SK-N-SH (cell line): ENCODE measurements around the gene CA12. TPM values are rescaled to one million over a fixed set of nuclear protein-coding genes. Genes with fewer than 3 reads are reported as not detected.

Source experiments
- CTCF ChIA-PET: fragments of 300-600, 350-600 bp; formaldehyde crosslinking; extraction: SDS; loops from one replicate; lab custom pipeline; 2021; lab: Yijun Ruan, JAX
- POLR2A ChIA-PET: fragments of 350-600 bp; sonication (Branson Sonifier 250); formaldehyde crosslinking; extraction: SDS; loops from one replicate; lab custom pipeline; 2020; ENCODE audit warnings: antibody characterized with exemption, inconsistent platforms; lab: Yijun Ruan, JAX
- DNase-seq: peaks from one replicate; pipeline ENCODE4 v3.0.0; 2012
- H2AFZ ChIP-seq: fragments of 200-600 bp; sonication (generic); 2 replicates; pipeline ENCODE4 v1.8.1; 2016; ENCODE audit warnings: antibody characterized with exemption, mild to moderate bottlenecking, low read depth
- H3F3A ChIP-seq: fragments of 200-600 bp; sonication (generic); replicated peaks from 2 replicates; pipeline ENCODE3; 2016; ENCODE audit warnings: antibody characterized with exemption, mild to moderate bottlenecking; ENCODE audit not compliant: insufficient read depth
- H3K27ac ChIP-seq, 2 experiments: fragments of 200-500 bp in 1 of 2; fragments of 200-600 bp in 1 of 2; sonication (Bioruptor generic) in 1 of 2; sonication (generic), shearing (Covaris generic) in 1 of 2; 2 replicates each; pipeline versions ENCODE4 v1.5.1 to v1.6.1; 2014 to 2016; ENCODE audit warnings: low read depth in 2 of 2, inconsistent platforms in 1 of 2, low read length in 1 of 2, mild to moderate bottlenecking in 1 of 2, mixed read lengths in 1 of 2
- H3K27me3 ChIP-seq: fragments of 200-600 bp; sonication (generic), shearing (Covaris generic); 2 replicates; pipeline ENCODE4 v1.6.1; 2016; ENCODE audit warnings: mixed run types; ENCODE audit not compliant: insufficient read depth
- H3K36me3 ChIP-seq, 2 experiments: fragments of 200-500 bp in 1 of 2; fragments of 200-600 bp in 1 of 2; sonication (Bioruptor generic) in 1 of 2; sonication (generic) in 1 of 2; replicated peaks in 1 of 2; 2 replicates each; pipeline versions ENCODE3 to v1.5.1; 2014 to 2016; ENCODE audit warnings: low read length in 1 of 2, mild to moderate bottlenecking in 1 of 2; ENCODE audit not compliant: insufficient read depth in 2 of 2, control insufficient read depth in 1 of 2
- H3K4me1 ChIP-seq, 2 experiments: fragments of 200-500 bp in 1 of 2; fragments of 200-600 bp in 1 of 2; sonication (Bioruptor generic) in 1 of 2; sonication (generic), shearing (Covaris generic) in 1 of 2; 2 replicates each; pipeline versions ENCODE4 v1.5.1 to v1.6.1; 2014 to 2016; ENCODE audit warnings: low read depth in 1 of 2, low read length in 1 of 2, mixed run types in 1 of 2; ENCODE audit not compliant: insufficient read depth in 2 of 2, control insufficient read depth in 1 of 2
- H3K4me2 ChIP-seq: fragments of 200-600 bp; sonication (generic), shearing (Covaris generic); 2 replicates; pipeline ENCODE4 v1.6.1; 2017; ENCODE audit warnings: mixed run types
- H3K4me3 ChIP-seq, 2 experiments: fragments of 200-500 bp in 1 of 2; fragments of 200-600 bp in 1 of 2; sonication (Bioruptor generic) in 1 of 2; sonication (generic), shearing (Covaris generic) in 1 of 2; 2 replicates each; pipeline versions ENCODE4 v1.5.1 to v1.8.1; 2014 to 2016; ENCODE audit warnings: low read depth in 2 of 2, inconsistent platforms in 1 of 2, low read length in 1 of 2, mild to moderate bottlenecking in 1 of 2, mixed read lengths in 1 of 2, moderate library complexity in 1 of 2
- H3K79me2 ChIP-seq: fragments of 200-600 bp; sonication (generic); 2 replicates; pipeline ENCODE4 v1.8.1; 2017; ENCODE audit warnings: mild to moderate bottlenecking; ENCODE audit not compliant: insufficient read depth
- H3K9ac ChIP-seq: fragments of 200-600 bp; sonication (generic); 2 replicates; pipeline ENCODE4 v1.6.1; 2017; ENCODE audit warnings: mixed run types
- H3K9me2 ChIP-seq: fragments of 200-600 bp; sonication (generic); 2 replicates; pipeline ENCODE4 v1.6.1; 2017; ENCODE audit warnings: mixed run types
- H3K9me3 ChIP-seq: fragments of 200-600 bp; sonication (generic); 2 replicates; pipeline ENCODE4 v1.6.1; 2017; ENCODE audit warnings: mixed run types, mild to moderate bottlenecking, moderate library complexity
- H4K20me1 ChIP-seq: fragments of 200-600 bp; sonication (generic); 2 replicates; pipeline ENCODE4 v1.6.1; 2017; ENCODE audit warnings: mild to moderate bottlenecking, mixed run types; ENCODE audit not compliant: insufficient read depth
- EZH2phosphoT487 ChIP-seq: fragments of 200-600 bp; sonication (generic); IDR thresholded peaks from 2 replicates; pipeline ENCODE4 v1.6.1; 2017; ENCODE audit warnings: low read depth, mixed run types, mild to moderate bottlenecking, antibody characterized with exemption, moderate library complexity, borderline replicate concordance
- FOSL2 ChIP-seq: IDR thresholded peaks from 2 replicates; pipeline ENCODE4 v1.4.0; 2012; ENCODE audit warnings: low read depth, mild to moderate bottlenecking, moderate library complexity, borderline replicate concordance
- FOXJ3 ChIP-seq: sonication (generic); formaldehyde crosslinking; IDR thresholded peaks from 2 replicates; pipeline ENCODE4 v1.5.1; 2020; ENCODE audit warnings: mild to moderate bottlenecking, missing genetic modification reagents
- FOXM1 ChIP-seq: IDR thresholded peaks from 2 replicates; pipeline ENCODE4 v1.4.0; 2012; ENCODE audit warnings: low read depth, mild to moderate bottlenecking
- MEF2A ChIP-seq: IDR thresholded peaks from 2 replicates; pipeline ENCODE4 v1.4.0; 2012; ENCODE audit warnings: low read depth, borderline replicate concordance
- MXI1 ChIP-seq: IDR thresholded peaks from 2 replicates; pipeline ENCODE4 v1.6.1; 2012; ENCODE audit warnings: mild to moderate bottlenecking, low read depth, low read length, improper control_type of control experiment
- NFIC ChIP-seq: IDR thresholded peaks from 2 replicates; pipeline ENCODE4 v1.4.0; 2012; ENCODE audit warnings: borderline replicate concordance
- NRF1 ChIP-seq: IDR thresholded peaks from 2 replicates; pipeline ENCODE4 v1.6.1; 2012; ENCODE audit warnings: low read depth, mild to moderate bottlenecking, low read length
- RAD21 ChIP-seq: IDR thresholded peaks from 2 replicates; pipeline ENCODE4 v1.6.1; 2012; ENCODE audit warnings: mild to moderate bottlenecking, low read length
- RCOR1 ChIP-seq: fragments of 150-350 bp; IDR thresholded peaks from 2 replicates; pipeline ENCODE4 v1.6.1; 2017; ENCODE audit warnings: antibody characterized with exemption, low read length
- RFX5 ChIP-seq: IDR thresholded peaks from 2 replicates; pipeline ENCODE4 v1.6.1; 2012; ENCODE audit warnings: mild to moderate bottlenecking, improper control_type of control experiment, low read length
- RXRA ChIP-seq: IDR thresholded peaks from 2 replicates; pipeline ENCODE4 v1.4.0; 2012; ENCODE audit warnings: low read depth, mild to moderate bottlenecking, borderline replicate concordance
- TEAD4 ChIP-seq: IDR thresholded peaks from 2 replicates; pipeline ENCODE4 v1.4.0; 2012; ENCODE audit warnings: mild to moderate bottlenecking, borderline replicate concordance; ENCODE audit not compliant: insufficient read depth
- USF2 ChIP-seq: fragments of 150-350 bp; IDR thresholded peaks from 2 replicates; pipeline ENCODE4 v1.6.1; 2017; ENCODE audit warnings: antibody characterized with exemption, low read length, low read depth, borderline replicate concordance
- WGBS: methylation state at CpG from one replicate; pipeline ENCODE4 v1.1.6; 2017; ENCODE audit warnings: low lambda C conversion rate; 5-methylcytosine and 5-hydroxymethylcytosine counted together
- polyA plus RNA-seq, 3 experiments: library from polyadenylated mRNA; depleted of rRNA; stranded (reverse); fragments of >200 nt; gene quantifications; 2 replicates each; pipeline ENCODE4 v1.2.3, GENCODE V29; 2012
- TF ChIP-seq, protein P1 (sequence below): IDR thresholded peaks from 2 replicates; pipeline ENCODE4; 2012
- TF ChIP-seq, protein P2 (sequence below): IDR thresholded peaks from 2 replicates; pipeline ENCODE4 v1.4.0; 2012; ENCODE audit warnings: low read depth
- TF ChIP-seq, protein P3 (sequence below): IDR thresholded peaks from 2 replicates; pipeline ENCODE4 v1.4.0; 2012; ENCODE audit warnings: low read depth, borderline replicate concordance
- TF ChIP-seq, protein P4 (sequence below): IDR thresholded peaks from 2 replicates; pipeline ENCODE4 v1.6.1; 2012; ENCODE audit warnings: mild to moderate bottlenecking, low read depth, low read length, moderate library complexity
- TF ChIP-seq, protein P5 (sequence below): IDR thresholded peaks from 2 replicates; pipeline ENCODE4 v1.4.0; 2012; ENCODE audit warnings: low read depth, borderline replicate concordance

Gene CA12
- polyA plus RNA-seq, 1 of the 3 experiments (the other 2 are of a cell fraction), result 39.4 TPM

DNA sequence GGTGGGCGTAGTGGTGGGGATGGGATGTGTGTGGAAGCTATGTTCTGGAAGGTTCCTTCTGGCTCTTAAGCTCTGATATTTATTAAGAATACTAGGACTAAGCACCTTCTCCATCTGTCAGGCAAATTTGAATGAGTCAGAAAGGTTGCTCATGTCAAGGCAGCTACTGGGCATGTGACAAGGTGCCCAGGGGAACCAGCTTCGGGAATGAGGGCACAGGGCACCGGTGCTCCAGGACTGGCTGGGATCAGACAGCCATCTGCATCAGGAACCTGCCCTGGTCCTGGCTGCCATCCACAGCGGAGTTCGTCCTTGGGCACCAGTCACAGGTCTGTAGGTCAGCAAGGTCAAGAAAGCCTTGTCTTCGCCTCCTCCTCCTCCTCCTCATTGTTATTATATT, 32.5 kb downstream of the CA12 start:
- Histone ChIP-seq H3K27ac (peak overlapping the region in 1 of 2 experiments; percentile 98; a peak in 2 of 4 replicates), H3K27me3 (no peaks in the 10 kb centered on the region), H3F3A (peaks cover 11% of the 10 kb centered on the region), H3K36me3 (no peaks in the 10 kb centered on the region), H3K9me3 (no peaks in the 10 kb centered on the region), H3K4me1 (peaks cover 23 to 43% of the 10 kb centered on the region in 2 experiments), H4K20me1 (no peaks in the 10 kb centered on the region), H3K9me2 (no peaks in the 10 kb centered on the region), H3K79me2 (no peaks in the 10 kb centered on the region; the same call in 1 of the 2 replicates), H3K4me3 (no peak overlapping the region), H2AFZ (no peak overlapping the region), H3K4me2 (peak overlapping the region; percentile 52), H3K9ac (no peak overlapping the region)
- no peak for DNase-seq
- CTCF ChIA-PET, result interaction anchor here (1.0 to 1.7 kb wide), 3 partner anchors 13 to 183 kb away, joined by 3 to 4 read pairs (median 4); no protein-coding TSS in a partner anchor
- POLR2A ChIA-PET, result no interaction called here
- 100% methylated on average over 1 of the region's 6 CpGs for WGBS
- TF ChIP-seq, protein P1, sequence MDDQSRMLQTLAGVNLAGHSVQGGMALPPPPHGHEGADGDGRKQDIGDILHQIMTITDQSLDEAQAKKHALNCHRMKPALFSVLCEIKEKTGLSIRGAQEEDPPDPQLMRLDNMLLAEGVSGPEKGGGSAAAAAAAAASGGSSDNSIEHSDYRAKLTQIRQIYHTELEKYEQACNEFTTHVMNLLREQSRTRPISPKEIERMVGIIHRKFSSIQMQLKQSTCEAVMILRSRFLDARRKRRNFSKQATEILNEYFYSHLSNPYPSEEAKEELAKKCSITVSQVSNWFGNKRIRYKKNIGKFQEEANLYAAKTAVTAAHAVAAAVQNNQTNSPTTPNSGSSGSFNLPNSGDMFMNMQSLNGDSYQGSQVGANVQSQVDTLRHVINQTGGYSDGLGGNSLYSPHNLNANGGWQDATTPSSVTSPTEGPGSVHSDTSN, result no peak
- TF ChIP-seq FOXM1 (no peak), USF2 (no peak), MXI1 (no peak), TEAD4 (no peak), NFIC (no peak), FOXJ3 (no peak), EZH2phosphoT487 (no peak), RCOR1 (no peak), RFX5 (no peak), RXRA (no peak), FOSL2 (no peak), NRF1 (no peak), RAD21 (no peak), MEF2A (no peak)
- TF ChIP-seq, protein P2, sequence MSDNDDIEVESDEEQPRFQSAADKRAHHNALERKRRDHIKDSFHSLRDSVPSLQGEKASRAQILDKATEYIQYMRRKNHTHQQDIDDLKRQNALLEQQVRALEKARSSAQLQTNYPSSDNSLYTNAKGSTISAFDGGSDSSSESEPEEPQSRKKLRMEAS, result no peak
- TF ChIP-seq, protein P3, sequence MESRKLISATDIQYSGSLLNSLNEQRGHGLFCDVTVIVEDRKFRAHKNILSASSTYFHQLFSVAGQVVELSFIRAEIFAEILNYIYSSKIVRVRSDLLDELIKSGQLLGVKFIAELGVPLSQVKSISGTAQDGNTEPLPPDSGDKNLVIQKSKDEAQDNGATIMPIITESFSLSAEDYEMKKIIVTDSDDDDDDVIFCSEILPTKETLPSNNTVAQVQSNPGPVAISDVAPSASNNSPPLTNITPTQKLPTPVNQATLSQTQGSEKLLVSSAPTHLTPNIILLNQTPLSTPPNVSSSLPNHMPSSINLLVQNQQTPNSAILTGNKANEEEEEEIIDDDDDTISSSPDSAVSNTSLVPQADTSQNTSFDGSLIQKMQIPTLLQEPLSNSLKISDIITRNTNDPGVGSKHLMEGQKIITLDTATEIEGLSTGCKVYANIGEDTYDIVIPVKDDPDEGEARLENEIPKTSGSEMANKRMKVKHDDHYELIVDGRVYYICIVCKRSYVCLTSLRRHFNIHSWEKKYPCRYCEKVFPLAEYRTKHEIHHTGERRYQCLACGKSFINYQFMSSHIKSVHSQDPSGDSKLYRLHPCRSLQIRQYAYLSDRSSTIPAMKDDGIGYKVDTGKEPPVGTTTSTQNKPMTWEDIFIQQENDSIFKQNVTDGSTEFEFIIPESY, result no peak
- TF ChIP-seq, protein P4, sequence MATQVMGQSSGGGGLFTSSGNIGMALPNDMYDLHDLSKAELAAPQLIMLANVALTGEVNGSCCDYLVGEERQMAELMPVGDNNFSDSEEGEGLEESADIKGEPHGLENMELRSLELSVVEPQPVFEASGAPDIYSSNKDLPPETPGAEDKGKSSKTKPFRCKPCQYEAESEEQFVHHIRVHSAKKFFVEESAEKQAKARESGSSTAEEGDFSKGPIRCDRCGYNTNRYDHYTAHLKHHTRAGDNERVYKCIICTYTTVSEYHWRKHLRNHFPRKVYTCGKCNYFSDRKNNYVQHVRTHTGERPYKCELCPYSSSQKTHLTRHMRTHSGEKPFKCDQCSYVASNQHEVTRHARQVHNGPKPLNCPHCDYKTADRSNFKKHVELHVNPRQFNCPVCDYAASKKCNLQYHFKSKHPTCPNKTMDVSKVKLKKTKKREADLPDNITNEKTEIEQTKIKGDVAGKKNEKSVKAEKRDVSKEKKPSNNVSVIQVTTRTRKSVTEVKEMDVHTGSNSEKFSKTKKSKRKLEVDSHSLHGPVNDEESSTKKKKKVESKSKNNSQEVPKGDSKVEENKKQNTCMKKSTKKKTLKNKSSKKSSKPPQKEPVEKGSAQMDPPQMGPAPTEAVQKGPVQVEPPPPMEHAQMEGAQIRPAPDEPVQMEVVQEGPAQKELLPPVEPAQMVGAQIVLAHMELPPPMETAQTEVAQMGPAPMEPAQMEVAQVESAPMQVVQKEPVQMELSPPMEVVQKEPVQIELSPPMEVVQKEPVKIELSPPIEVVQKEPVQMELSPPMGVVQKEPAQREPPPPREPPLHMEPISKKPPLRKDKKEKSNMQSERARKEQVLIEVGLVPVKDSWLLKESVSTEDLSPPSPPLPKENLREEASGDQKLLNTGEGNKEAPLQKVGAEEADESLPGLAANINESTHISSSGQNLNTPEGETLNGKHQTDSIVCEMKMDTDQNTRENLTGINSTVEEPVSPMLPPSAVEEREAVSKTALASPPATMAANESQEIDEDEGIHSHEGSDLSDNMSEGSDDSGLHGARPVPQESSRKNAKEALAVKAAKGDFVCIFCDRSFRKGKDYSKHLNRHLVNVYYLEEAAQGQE, result no peak
- TF ChIP-seq, protein P5, sequence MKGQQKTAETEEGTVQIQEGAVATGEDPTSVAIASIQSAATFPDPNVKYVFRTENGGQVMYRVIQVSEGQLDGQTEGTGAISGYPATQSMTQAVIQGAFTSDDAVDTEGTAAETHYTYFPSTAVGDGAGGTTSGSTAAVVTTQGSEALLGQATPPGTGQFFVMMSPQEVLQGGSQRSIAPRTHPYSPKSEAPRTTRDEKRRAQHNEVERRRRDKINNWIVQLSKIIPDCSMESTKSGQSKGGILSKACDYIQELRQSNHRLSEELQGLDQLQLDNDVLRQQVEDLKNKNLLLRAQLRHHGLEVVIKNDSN, result no peak
